OCI-M2 (cell line): ENCODE data around the gene TAF10.
A peak's percentile ranks its signal among the peaks of the same experiment; 100 is the strongest.

Source experiments
- DNase-seq: peaks from one replicate; lab custom pipeline; 2025; ENCODE audit not compliant: unreplicated experiment; lab: John Stamatoyannopoulos, UW

TAF10 gene

DNA sequence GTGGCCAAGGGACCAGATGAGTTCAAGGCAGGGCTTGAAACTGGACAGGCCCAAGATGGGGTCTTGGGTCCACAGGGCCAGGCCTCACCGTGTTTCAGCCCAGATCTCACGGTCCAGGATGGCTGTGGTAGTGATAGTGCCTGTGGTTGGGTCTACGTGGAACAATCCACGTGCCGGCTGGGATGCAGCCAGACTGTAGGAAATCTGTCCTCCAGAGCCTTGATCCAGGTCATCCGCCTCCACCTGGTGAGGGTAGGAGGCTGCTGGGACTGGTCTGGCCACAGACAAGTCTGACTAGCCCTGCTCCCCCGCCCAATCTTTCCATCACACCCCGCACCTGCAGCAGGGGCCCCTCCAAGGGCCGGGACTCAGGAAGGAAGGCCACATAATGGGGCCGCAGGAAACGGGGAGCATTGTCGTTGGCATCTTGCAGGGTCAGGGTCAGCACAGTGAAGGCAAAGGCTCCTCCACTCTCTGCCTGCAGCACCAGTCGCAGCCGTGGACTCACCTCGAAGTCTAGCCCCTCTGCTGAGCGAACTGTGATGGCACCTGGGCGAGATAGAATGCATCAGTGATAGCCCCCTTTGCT, 13.9 kb upstream of the TAF10 start:
- no peak for DNase-seq

- no peak for DNase-seq
These were observed 13.3 kb upstream of the TAF10 start for GRCh38 chr11:6625156-6625831.

GRCh38 chr11:6623391-6624363, 11.7 kb upstream of the TAF10 start:
- DNase-seq, result no peak

DNA sequence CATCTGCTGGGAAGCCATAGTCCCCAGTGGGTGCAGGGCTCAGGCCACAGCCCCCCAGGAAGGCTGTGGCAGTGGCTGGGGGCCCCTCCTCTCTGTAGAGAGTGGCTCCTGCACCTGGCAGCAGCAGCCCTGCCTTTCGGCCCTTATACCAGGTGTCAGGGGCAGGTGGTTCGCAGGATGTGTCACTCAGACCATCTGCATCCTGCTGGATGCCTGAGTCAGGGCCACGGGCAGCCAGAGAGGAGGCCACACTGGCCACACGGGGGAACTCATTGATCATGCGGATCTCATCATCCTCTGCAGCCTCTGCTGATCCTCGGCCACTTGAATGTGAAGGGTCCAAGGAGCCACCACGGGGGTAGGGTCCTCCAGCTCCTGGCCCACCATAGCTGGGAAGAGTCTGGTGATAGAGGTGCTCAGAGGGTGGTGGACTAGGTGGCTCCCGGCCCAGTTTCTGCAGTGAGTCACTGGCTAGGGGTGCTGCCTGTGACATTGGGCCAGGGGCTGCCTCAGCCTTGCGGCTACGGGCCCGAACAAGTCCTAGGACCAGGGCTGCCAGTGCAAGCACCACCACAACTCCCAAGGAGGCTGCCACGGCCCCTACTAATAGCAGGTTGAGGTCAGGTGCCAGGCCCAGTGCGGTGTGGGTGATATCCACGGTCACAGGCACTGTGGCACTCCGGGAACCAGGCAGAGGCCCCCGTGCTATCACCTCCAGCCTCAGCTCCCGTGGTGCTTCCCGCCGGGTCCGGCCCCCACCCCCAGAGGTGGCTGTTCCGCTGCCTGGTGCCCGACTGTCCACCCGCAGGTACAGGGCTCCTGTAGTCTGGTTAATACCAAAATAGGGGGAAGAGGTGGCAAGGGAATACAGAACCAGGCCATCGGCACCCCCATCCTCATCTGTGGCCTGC, 10.5 kb upstream of the TAF10 start:
- no peak for DNase-seq

DNA sequence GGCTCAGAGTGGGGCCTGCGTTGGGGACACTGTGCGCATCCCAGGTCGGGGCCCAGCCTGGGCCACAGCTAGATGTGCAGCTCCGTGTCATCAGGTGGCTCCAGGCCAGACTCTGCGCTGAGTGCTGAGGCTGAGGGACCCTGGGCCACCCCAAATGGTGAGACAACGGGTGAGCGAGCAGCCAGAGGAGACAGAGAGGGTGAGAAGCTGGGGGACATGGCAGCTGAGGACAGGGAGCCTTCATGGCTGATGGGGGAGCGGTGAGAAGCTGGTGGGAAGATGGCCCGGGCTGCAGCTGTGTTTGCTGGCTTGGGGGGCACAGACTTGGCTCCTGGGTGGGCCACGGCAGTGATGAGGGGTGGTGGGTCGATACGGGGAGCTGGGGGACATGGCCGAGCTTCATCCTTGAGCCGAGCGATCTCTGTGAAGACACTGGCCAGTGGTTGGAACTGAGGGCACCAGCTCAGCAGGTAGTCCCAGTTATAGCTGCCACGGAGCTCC, 9.7 kb upstream of the TAF10 start:
- DNase-seq, result no peak

GRCh38 chr11:6620636-6621035, 8.6 kb upstream of the TAF10 start:
- no peak for DNase-seq

DNA sequence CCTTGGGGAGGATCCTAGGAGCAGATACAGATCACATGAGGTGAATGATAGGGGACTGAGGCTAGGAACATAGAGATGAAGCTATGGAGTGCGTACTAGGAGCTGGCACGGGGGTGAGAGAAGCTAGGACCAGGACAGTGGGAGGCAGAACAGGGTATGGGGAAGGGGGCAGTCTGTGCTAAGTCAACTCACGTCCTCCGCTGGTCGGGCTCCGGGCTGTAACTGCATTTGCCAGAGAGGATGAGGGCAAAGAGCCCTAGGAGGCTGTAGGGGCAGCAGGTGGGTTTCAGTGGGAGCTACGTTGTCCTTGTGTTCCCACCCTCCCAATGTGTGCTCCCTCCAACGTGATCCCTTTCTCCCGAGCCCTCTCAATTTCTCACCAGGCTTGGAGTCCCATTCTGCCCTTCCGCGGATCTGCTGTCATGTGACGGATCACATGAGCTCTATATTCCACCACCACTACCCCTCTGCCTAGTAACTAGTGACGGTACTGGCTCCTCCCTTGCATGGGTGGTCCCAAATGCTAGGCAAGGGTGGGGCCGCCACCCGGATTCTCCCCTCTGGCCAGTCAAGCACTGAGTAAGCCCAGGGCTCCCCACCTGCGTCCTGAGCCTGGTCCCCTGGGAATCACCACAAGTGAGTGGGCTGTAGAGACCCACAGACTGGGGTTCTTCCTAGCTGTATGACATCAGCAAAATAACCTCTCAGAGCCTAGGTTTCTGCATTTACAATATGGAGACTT, 7.2 kb upstream of the TAF10 start, which contains the start of gene TPP1:
TPP1 (minus strand) TSS at position 419 of the 742 bp plus-strand sequence; CDS start at position 397, 22 bp downstream.
- peak; percentile 66 for DNase-seq

- DNase-seq, result peak; percentile 15
These were observed 6.3 kb upstream of the TAF10 start for GRCh38 chr11:6618117-6619003.

DNA sequence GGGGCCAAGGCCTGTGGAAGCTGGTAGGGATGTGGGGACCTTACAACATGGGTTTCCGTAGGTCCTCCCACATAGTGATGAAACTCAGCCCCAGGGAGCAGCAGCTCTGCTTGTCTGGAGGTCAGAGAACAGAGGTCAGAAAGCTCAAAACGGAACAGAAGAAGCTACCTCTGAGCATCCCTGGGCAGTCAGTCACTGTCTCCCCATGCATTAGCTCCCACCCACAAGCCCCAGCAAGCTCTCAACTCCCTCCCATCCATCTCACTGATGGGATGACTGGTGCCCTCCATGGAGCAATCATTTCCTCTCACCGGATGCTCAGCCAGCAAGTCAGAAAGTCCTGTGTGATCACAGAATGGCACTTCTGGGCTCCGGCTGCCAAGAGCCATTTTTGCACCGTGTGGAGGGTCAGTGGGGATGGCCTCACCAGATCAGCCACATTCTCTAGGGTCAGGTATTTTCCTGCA, 5.3 kb upstream of the TAF10 start:
- no peak for DNase-seq

- DNase-seq, result no peak
These were observed 4.7 kb upstream of the TAF10 start for GRCh38 chr11:6616596-6617250.

DNA sequence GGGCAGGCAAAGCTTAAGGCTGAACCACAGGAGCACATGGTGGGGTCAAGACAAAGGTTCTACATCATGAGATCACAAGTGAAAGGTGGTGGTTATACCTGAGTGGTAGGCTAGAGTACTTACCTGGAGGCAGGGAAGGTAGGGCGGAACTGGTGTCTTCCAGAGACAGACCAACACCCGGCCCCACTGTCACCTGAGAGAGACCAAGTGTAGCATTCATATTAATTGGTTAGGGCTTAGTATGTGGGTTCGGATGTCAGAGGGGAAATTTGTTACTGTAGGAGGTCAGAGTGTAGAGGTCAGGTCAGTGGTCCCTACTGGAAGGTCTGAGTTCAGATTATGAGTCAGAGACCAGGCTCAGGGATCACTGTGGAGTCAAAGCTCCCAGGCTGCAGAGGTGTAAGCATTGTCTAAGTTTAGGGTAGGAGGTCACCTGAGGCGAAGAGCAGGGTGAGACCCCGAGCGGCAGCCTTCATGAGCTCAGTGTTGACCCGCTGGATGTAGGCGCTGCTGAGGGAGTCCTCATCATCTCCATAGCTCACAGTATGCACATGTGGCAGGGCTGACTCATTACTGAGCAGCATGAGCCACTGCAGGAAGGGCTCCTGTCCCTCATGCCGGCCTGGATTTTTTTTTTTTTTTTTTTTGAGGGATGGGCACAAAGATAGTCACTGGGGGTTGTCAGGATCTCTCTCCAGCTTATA, 4.0 kb upstream of the TAF10 start:
- no peak for DNase-seq

DNA sequence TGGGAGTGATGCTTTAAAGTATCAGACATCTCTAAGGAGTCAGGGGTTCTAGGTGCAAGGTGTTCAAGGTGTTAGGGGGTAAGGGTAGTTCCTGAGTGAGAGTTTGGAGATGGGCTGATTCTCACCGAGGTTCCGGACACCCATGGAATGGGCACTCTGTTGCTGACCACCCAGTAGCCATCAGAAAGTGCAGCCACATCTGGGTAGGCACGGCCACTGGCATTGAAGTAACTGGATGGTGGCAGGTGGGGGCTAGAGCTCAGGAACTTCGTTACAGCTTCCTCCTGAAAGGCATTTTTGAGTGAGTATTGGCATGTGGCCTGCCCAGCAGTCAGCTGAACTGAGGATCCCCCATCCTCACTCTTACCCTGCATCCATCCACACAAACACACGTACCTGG, 3.0 kb upstream of the TAF10 start:
- DNase-seq, result no peak

DNA sequence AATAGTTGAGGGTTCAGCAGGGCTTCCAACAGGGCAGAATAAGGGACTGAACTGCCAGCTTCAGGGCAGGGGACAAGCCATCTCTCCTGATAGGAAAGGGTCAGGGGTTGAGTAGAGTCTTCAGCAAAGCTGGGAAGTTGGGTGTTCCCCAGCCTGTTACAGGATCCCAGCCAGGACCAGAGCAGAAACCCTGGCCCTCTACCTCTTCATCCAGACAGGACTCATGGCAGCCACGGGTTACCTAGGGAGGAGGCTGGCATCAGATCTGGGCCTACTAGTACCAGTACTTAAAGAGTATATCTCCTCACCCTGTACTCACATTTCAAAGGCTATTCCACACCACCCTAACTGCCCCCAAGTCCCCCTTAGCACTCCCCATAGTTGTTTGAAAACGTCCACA, 2.4 kb upstream of the TAF10 start:
- DNase-seq, result no peak

GRCh38 chr11:6613496-6613895, 1.5 kb upstream of the TAF10 start:
- no peak for DNase-seq

DNA sequence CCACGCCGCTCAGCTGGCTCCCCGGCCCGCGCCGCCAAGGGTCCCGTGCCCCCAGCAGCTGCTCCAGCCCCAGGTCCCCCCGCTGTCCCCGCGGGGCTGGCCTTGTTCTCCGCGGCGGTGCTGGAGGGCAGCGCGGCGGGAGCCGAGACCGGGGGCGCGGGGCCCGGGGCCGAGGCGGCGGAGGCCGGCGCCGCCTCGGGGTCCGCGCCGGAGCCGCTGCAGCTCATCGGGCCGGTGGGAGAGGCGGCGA, 128 bp downstream of the TAF10 start:
- DNase-seq, result no peak

DNA sequence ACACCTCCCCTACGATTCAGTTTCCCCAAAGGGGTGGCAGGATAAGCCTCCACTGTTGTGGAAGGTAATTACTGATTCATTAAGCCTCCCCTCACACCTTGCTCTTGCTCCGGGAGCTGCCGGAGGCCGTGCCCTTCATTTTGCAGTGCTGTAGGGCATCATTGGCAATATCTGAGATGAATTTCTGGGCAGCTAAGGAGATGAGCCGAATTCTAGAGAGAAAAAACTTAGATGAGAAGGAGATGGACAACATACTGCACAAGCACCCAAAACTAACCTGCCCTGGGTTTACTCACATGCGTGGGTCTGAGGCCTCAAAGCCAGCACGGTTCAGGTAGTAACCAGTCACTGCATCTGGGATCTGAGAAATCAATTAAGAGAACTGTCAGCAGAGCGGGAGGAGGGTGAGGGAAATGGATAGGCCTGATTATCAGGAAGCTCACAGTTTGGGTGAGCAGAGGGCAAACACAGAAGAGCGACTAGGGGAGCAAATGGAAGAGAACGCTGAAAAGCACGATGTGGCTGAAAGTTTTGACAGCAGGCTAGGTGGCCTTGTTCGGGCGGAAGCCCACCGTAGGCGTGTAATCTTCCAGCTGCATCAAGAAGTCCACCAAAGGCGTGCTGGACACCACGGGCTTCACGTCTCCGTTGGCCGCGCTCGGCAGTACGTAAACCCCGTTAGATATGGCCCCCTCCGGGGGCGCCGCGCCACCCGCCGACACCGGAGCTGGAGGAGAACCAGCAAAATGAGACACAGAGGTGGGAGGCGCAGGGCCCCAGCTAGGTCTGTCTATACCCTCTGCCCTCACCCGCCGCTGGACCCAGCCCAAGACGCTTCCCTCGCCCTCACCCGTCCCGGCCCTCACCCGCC, 689 bp downstream of the TAF10 start:
- no peak for DNase-seq

GRCh38 chr11:6610591-6610990, 1.4 kb downstream of the TAF10 start:
- no peak for DNase-seq
